Embryonic facial prominence (tissue), 1 donor: ENCODE data around the gene CROT.

ENCODE experiments used
- DNase-seq: peaks from one replicate; pipeline ENCODE4 v3.0.0-alpha.2; 2016; ENCODE audit errors: extremely low spot score

CROT gene

GRCh38 chr7:87342231-87342630, 3.2 kb upstream of the CROT start:
- DNase-seq, result no peak

- no peak for DNase-seq
Observed at GRCh38 chr7:87344446-87344845, 1.0 kb upstream of the CROT start.

GRCh38 chr7:87345962-87346371, 503 bp downstream of the CROT start:
- DNase-seq, result no peak

- no peak for DNase-seq
Observed at GRCh38 chr7:87347207-87347606, 1.7 kb downstream of the CROT start.

GRCh38 chr7:87347664-87348063, 2.2 kb downstream of the CROT start:
- DNase-seq, result no peak

- DNase-seq, result no peak
Observed at GRCh38 chr7:87354749-87355148, 9.3 kb downstream of the CROT start.

- no peak for DNase-seq
Observed at GRCh38 chr7:87356448-87356847, 11.0 kb downstream of the CROT start.

GRCh38 chr7:87359366-87359765, 13.9 kb downstream of the CROT start:
- no peak for DNase-seq

- DNase-seq, result no peak
Observed at GRCh38 chr7:87361320-87361719, 15.9 kb downstream of the CROT start.

GRCh38 chr7:87363342-87363741, 17.9 kb downstream of the CROT start:
- no peak for DNase-seq

- DNase-seq, result no peak
Observed at GRCh38 chr7:87364246-87364645, 18.8 kb downstream of the CROT start.

- no peak for DNase-seq
Observed at GRCh38 chr7:87369216-87369615, 23.8 kb downstream of the CROT start.

GRCh38 chr7:87370660-87371180, 25.3 kb downstream of the CROT start:
- no peak for DNase-seq

GRCh38 chr7:87375662-87376435, 30.4 kb downstream of the CROT start:
- DNase-seq, result no peak

GRCh38 chr7:87380905-87381304, 35.4 kb downstream of the CROT start:
- no peak for DNase-seq

GRCh38 chr7:87391020-87391701, 45.7 kb downstream of the CROT start:
- DNase-seq, result no peak

GRCh38 chr7:87395442-87396020, 50.1 kb downstream of the CROT start:
- no peak for DNase-seq

GRCh38 chr7:87398446-87398845, 53.0 kb downstream of the CROT start:
- no peak for DNase-seq

GRCh38 chr7:87404674-87405073, 59.2 kb downstream of the CROT start:
- DNase-seq, result no peak

GRCh38 chr7:87411186-87411585, 65.7 kb downstream of the CROT start:
- DNase-seq, result no peak

- no peak for DNase-seq
Observed at GRCh38 chr7:87413029-87413428, 67.6 kb downstream of the CROT start.

- no peak for DNase-seq
Observed at GRCh38 chr7:87413951-87414793, 68.7 kb downstream of the CROT start.
